A549 (cell line): Measurements from ENCODE around the gene SV2C. TPM values are rescaled to one million over a fixed set of nuclear protein-coding genes. Genes with fewer than 3 reads are reported as not detected.

Source experiments
- ATAC-seq, 2 experiments: fragments of 200-7000 bp in 1 of 2; fragments of >200 bp in 1 of 2; cut with Nextera tagmentation in 1 of 2; cut with Tn5 transposase in 1 of 2; 3 replicates each; pipeline versions ENCODE4 v1.8.0 to v1.9.1; 2018 to 2020; ENCODE audit warnings: mild to moderate bottlenecking in 1 of 2, moderate library complexity in 1 of 2
- CTCF ChIA-PET: fragments of 300-600 bp; sonication (Branson Sonifier 250); formaldehyde crosslinking; extraction: SDS; loops from one replicate; lab custom pipeline; 2021; ENCODE audit warnings: antibody characterized with exemption, inconsistent platforms; lab: Yijun Ruan, JAX
- POLR2A ChIA-PET: fragments of 350-600 bp; formaldehyde crosslinking; extraction: SDS; loops from one replicate; lab custom pipeline; 2021; ENCODE audit warnings: antibody characterized with exemption, inconsistent platforms; lab: Yijun Ruan, JAX
- DNase-seq, 2 experiments: peaks; one replicate each; pipeline versions ENCODE4 v3.0.0 to v3.0.0-alpha.2; 2011 to 2016; ENCODE audit warnings: low read depth in 1 of 2, low spot score in 1 of 2
- FAIRE-seq: peaks from 2 replicates; lab custom pipeline; 2011; peaks lifted over from hg19 to GRCh38; lab: Jason Lieb, UNC
- H3K27ac ChIP-seq, 2 experiments: fragments of >200 bp; sonication (Bioruptor Twin); formaldehyde crosslinking; 3 replicates each; pipeline ENCODE4 v1.5.1; 2016 to 2017
- H3K4me1 ChIP-seq: fragments of >200 bp; sonication (Bioruptor Twin); formaldehyde crosslinking; 3 replicates; pipeline ENCODE4 v1.6.1; 2016
- H3K4me2 ChIP-seq: fragments of >200 bp; sonication (Bioruptor Twin); formaldehyde crosslinking; 3 replicates; pipeline ENCODE4 v1.6.1; 2016
- H3K4me3 ChIP-seq: fragments of >200 bp; sonication (Bioruptor Twin); formaldehyde crosslinking; 3 replicates; pipeline ENCODE4 v1.5.1; 2016
- H3K9me3 ChIP-seq: fragments of >200 bp; sonication (Bioruptor Twin); formaldehyde crosslinking; 3 replicates; pipeline ENCODE4 v1.6.1; 2016
- ATOH8 ChIP-seq: fragments of 250-450 bp; sonication (Bioruptor Pico); IDR thresholded peaks from 2 replicates; pipeline ENCODE4 v1.5.0; 2020; ENCODE audit warnings: low read depth, mild to moderate bottlenecking, moderate library complexity
- BCL3 ChIP-seq: fragments of >200 bp; sonication (Bioruptor Twin); formaldehyde crosslinking; IDR thresholded peaks from 3 replicates; pipeline ENCODE4 v1.6.1; 2016
- BHLHE40 ChIP-seq: IDR thresholded peaks from 2 replicates; pipeline ENCODE4 v1.6.1; 2012; ENCODE audit warnings: low read depth, low read length, inconsistent platforms
- CBX2 ChIP-seq: fragments of 200-600 bp; sonication (generic); IDR thresholded peaks from 2 replicates; pipeline ENCODE4 v1.6.1; 2016; ENCODE audit warnings: low read depth, mild to moderate bottlenecking, borderline replicate concordance
- CEBPB ChIP-seq, 2 experiments: fragments of >200 bp in 1 of 2; sonication (Bioruptor Twin) in 1 of 2; formaldehyde crosslinking in 1 of 2; IDR thresholded peaks; 2 replicates each; pipeline ENCODE4 v1.6.1; 2012 to 2016
- CHD2 ChIP-seq: fragments of 150-350 bp; IDR thresholded peaks from 2 replicates; pipeline ENCODE4 v1.6.1; 2014; ENCODE audit warnings: low read length; ENCODE audit not compliant: partially characterized antibody
- FOSL2 ChIP-seq, 2 experiments: fragments of 450-650 bp in 1 of 2; fragments of >200 bp in 1 of 2; sonication (Bioruptor Twin) in 1 of 2; formaldehyde crosslinking; IDR thresholded peaks; 2 replicates each; pipeline versions ENCODE4 v1.5.0 to v1.6.1; 2016 to 2020; ENCODE audit warnings: mild to moderate bottlenecking in 1 of 2, moderate library complexity in 1 of 2
- FOXS1 ChIP-seq: fragments of 250-450 bp; sonication (Bioruptor Pico); IDR thresholded peaks from 2 replicates; pipeline ENCODE4 v1.5.0; 2020; ENCODE audit warnings: mild to moderate bottlenecking, moderate library complexity
- GATA3 ChIP-seq: IDR thresholded peaks from 2 replicates; pipeline ENCODE4 v1.6.1; 2012; ENCODE audit warnings: borderline replicate concordance
- HDAC2 ChIP-seq: fragments of 200-600 bp; sonication (generic); IDR thresholded peaks from 2 replicates; pipeline ENCODE4 v1.6.1; 2016
- HEYL ChIP-seq: fragments of 250-450 bp; sonication (Bioruptor Pico); IDR thresholded peaks from 2 replicates; pipeline ENCODE4 v1.8.0; 2021; ENCODE audit warnings: mild to moderate bottlenecking, moderate library complexity
- HOXA7 ChIP-seq: fragments of 250-450 bp; sonication (Bioruptor Pico); IDR thresholded peaks from 2 replicates; pipeline ENCODE4 v1.5.0; 2020; ENCODE audit warnings: mild to moderate bottlenecking, moderate library complexity
- HOXB13 ChIP-seq: fragments of 250-450 bp; sonication (Bioruptor Pico); IDR thresholded peaks from 2 replicates; pipeline ENCODE4 v1.5.0; 2020; ENCODE audit warnings: low read depth, mild to moderate bottlenecking, moderate library complexity
- KDM1A ChIP-seq: fragments of 200-600 bp; sonication (generic); IDR thresholded peaks from 2 replicates; pipeline ENCODE4 v1.6.1; 2016; ENCODE audit warnings: low read depth, mild to moderate bottlenecking
- KDM5A ChIP-seq: fragments of 200-600 bp; sonication (generic); IDR thresholded peaks from 2 replicates; pipeline ENCODE4 v1.6.1; 2016; ENCODE audit warnings: antibody characterized with exemption, mild to moderate bottlenecking
- NFE2L2 ChIP-seq: fragments of 150-350 bp; conservative IDR thresholded peaks from 2 replicates; pipeline ENCODE4 v1.6.1; 2014; ENCODE audit warnings: low read length
- RAD21 ChIP-seq, 2 experiments: fragments of >200 bp in 1 of 2; sonication (Bioruptor Twin) in 1 of 2; formaldehyde crosslinking in 1 of 2; IDR thresholded peaks in 1 of 2; conservative IDR thresholded peaks in 1 of 2; 2 replicates in 1 of 2; 3 replicates in 1 of 2; pipeline ENCODE4 v1.6.1; 2012 to 2018; ENCODE audit warnings: inconsistent platforms in 1 of 2
- SMC3 ChIP-seq: fragments of >200 bp; sonication (Bioruptor Twin); formaldehyde crosslinking; IDR thresholded peaks from 3 replicates; pipeline ENCODE4 v1.6.1; 2018; ENCODE audit warnings: inconsistent platforms
- SREBF2 ChIP-seq: fragments of 450-650 bp; IDR thresholded peaks from 2 replicates; pipeline ENCODE4 v1.6.1; 2014; ENCODE audit warnings: mild to moderate bottlenecking, moderate library complexity
- TFCP2L1 ChIP-seq: fragments of 250-450 bp; sonication (Bioruptor Pico); IDR thresholded peaks from 2 replicates; pipeline ENCODE4 v1.5.0; 2021; ENCODE audit warnings: mild to moderate bottlenecking
- ZC3H11A ChIP-seq: fragments of 450-650 bp; IDR thresholded peaks from 2 replicates; pipeline ENCODE4 v1.6.1; 2014; ENCODE audit warnings: antibody characterized with exemption, mild to moderate bottlenecking
- WGBS: methylation state at CpG from one replicate; pipeline ENCODE4 v1.1.6; 2017; ENCODE audit errors: missing lambda C conversion rate; 5-methylcytosine and 5-hydroxymethylcytosine counted together
- polyA plus RNA-seq, 4 experiments: library from polyadenylated mRNA; depleted of rRNA in 3 of 4; stranded (reverse); fragments of >200 nt; fragmentation: RNase III in 1 of 4; extraction: RNeasy Plus Mini Kit Qiagen cat#74134 plus additional on column Dnase treatment in 1 of 4; gene quantifications; 2 replicates in 3 of 4; 3 replicates in 1 of 4; pipeline ENCODE4 v1.2.3, GENCODE V29; 2011 to 2017
- TF ChIP-seq, protein P1 (sequence below): fragments of >200 bp; sonication (Bioruptor Twin); formaldehyde crosslinking; IDR thresholded peaks from 3 replicates; pipeline ENCODE4 v1.5.1; 2016
- TF ChIP-seq, protein P2 (sequence below): IDR thresholded peaks from 2 replicates; pipeline ENCODE4 v1.6.1; 2012; ENCODE audit warnings: low read depth, borderline replicate concordance

Gene SV2C
- polyA plus RNA-seq, 2 of the 4 experiments (the other 2 are of a cell fraction) = not detected

DNA sequence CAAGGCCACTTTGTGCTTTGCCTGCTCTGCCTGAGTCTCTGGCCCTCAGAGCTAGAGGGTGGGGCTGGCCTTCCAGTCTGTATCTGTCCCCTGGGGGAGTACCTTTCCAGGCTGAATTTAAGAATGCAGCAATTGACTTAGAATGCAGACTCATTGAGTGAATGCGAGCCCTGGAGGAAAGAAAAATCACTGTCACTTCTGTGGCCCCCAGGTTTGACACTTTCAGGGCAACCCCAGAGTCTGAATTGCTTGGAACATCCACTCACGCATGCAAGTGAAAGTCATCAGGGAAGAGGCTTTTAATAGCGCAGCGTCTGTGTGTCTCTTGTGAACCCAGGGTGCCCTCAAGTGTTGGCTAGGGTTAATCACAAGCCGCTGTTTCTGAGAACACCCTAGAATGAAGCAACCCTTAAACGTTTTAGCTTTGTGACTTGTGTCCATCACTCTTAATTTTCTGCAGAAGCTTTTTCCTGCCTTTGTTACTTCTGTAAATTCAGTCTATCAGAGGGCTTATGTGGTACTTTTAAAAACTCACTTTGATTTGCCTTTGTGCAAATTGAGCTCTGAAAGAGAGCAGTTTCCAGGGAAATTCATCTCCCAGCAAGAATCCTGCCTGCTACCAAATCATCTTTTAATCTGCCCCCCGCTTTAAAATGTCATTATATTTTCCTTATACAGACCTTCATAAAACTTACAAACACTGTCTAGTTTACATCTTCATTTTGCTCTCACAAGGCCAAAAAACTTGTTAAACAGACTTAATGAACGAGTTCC, 173.1 kb downstream of the SV2C start:
- Histone ChIP-seq H3K9me3 (no peaks in the 10 kb centered on the region), H3K4me2 (peak overlapping the region; percentile 42; the same call in 2 of the 3 replicates), H3K4me3 (no peak overlapping the region), H3K4me1 (no peaks in the 10 kb centered on the region), H3K27ac (no peak overlapping the region)
- ChIA-PET CTCF (interaction anchor here (0.5 to 2.6 kb wide), 42 partner anchors 8 to 1584 kb away, joined by 3 to 33 read pairs (median 3); partner anchors contain the start of genes GFM2 and NSA2), POLR2A (no interaction called here)
- DNase-seq = peak; percentile 41 to 79
- TF ChIP-seq RAD21 (conservative IDR thresholded peaks at IDR 0.05 in 1 of 2, IDR thresholded peaks at IDR 0.05 in 1 of 2) (peak; percentile 92 to 93), TFCP2L1 (CRISPR knock-in tag) (no peak), SMC3 (peak; percentile 71)
- TF ChIP-seq, protein P1, sequence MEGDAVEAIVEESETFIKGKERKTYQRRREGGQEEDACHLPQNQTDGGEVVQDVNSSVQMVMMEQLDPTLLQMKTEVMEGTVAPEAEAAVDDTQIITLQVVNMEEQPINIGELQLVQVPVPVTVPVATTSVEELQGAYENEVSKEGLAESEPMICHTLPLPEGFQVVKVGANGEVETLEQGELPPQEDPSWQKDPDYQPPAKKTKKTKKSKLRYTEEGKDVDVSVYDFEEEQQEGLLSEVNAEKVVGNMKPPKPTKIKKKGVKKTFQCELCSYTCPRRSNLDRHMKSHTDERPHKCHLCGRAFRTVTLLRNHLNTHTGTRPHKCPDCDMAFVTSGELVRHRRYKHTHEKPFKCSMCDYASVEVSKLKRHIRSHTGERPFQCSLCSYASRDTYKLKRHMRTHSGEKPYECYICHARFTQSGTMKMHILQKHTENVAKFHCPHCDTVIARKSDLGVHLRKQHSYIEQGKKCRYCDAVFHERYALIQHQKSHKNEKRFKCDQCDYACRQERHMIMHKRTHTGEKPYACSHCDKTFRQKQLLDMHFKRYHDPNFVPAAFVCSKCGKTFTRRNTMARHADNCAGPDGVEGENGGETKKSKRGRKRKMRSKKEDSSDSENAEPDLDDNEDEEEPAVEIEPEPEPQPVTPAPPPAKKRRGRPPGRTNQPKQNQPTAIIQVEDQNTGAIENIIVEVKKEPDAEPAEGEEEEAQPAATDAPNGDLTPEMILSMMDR = peak; percentile 87
- peak; percentile 98 to 99 for ATAC-seq
- FAIRE-seq = peak; percentile 81
- WGBS = 10% methylated on average over 8 of the region's 8 CpGs

- no peak overlapping the region for H3K27ac ChIP-seq
- TF ChIP-seq HEYL (CRISPR knock-in tag) (no peak), BCL3 (no peak), GATA3 (no peak), HDAC2 (no peak), HOXB13 (CRISPR knock-in tag) (no peak), BHLHE40 (no peak), TFCP2L1 (CRISPR knock-in tag) (no peak), ATOH8 (no peak), HOXA7 (no peak), CBX2 (no peak)
- no peak overlapping the region for H3K4me3 ChIP-seq
- ChIA-PET CTCF (interaction anchor here (0.8 to 1.6 kb wide), 14 partner anchors 12 to 1319 kb away, joined by 3 to 7 read pairs (median 4); no protein-coding TSS in a partner anchor), POLR2A (no interaction called here)
- FAIRE-seq (no peak), ATAC-seq (no peak), DNase-seq (no peak)
- H3K4me1 ChIP-seq = no peaks in the 10 kb centered on the region
- 3% methylated on average over 6 of the region's 6 CpGs for WGBS
- H3K4me2 ChIP-seq = no peak overlapping the region
- no peaks in the 10 kb centered on the region; the same call in 2 of the 3 replicates for H3K9me3 ChIP-seq
Observed at GRCh38 chr5:76257225-76257833, 174.1 kb downstream of the SV2C start.

DNA sequence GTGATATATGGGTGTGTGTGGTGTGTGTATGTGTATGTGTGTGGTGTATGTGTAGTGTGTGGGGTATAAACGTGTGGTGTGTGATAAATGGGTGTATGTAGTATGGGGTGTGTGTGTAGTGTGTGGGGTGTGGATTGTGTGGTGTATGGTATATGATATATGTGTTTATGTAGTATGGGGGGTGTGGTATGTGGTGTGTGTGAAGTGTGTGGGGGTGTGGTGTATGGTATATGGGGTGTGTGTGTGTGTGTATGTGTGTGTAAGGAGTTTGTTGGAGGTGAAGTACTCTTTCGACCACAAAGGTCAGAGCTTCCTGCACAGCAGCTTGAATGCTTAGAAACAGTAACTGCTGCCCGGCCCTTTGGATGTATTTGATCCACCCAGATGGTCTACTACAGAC, 174.7 kb downstream of the SV2C start:
- no peak overlapping the region for H3K27ac ChIP-seq
- FAIRE-seq (no peak), DNase-seq (no peak), ATAC-seq (no peak)
- ChIA-PET CTCF (no interaction called here), POLR2A (no interaction called here)
- H3K4me2 ChIP-seq = no peak overlapping the region
- no peaks in the 10 kb centered on the region for H3K4me1 ChIP-seq
- TF ChIP-seq, protein P1 = no peak
- TF ChIP-seq BHLHE40 = no peak
- TF ChIP-seq, protein P2, sequence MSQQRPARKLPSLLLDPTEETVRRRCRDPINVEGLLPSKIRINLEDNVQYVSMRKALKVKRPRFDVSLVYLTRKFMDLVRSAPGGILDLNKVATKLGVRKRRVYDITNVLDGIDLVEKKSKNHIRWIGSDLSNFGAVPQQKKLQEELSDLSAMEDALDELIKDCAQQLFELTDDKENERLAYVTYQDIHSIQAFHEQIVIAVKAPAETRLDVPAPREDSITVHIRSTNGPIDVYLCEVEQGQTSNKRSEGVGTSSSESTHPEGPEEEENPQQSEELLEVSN = no peak
- no peak for TF ChIP-seq FOXS1
- no peak for TF ChIP-seq HDAC2
- no peak for TF ChIP-seq KDM5A
- no peak for TF ChIP-seq FOSL2 (IDR thresholded peaks at IDR 0.05)
- TF ChIP-seq FOSL2 (CRISPR knock-in tag; IDR thresholded peaks at IDR 0.05) = no peak
- TF ChIP-seq ZC3H11A = no peak
- TF ChIP-seq HEYL (CRISPR knock-in tag) = no peak
- no peak for TF ChIP-seq KDM1A
- TF ChIP-seq CEBPB (IDR thresholded peaks at IDR 0.05) = no peak
- no peak for TF ChIP-seq CHD2
- no peak for TF ChIP-seq SREBF2
- no peak for TF ChIP-seq TFCP2L1 (CRISPR knock-in tag)
- no peak for TF ChIP-seq NFE2L2
- no peaks in the 10 kb centered on the region; the same call in 2 of the 3 replicates for H3K9me3 ChIP-seq
- no peak overlapping the region for H3K4me3 ChIP-seq
- WGBS = 0% methylated on average over 3 of the region's 3 CpGs
